Liver (tissue), 3 donors: ENCODE data around the gene TIMM13.

Experiments used
- FOXA1 ChIP-seq: IDR thresholded peaks from 2 replicates; pipeline ENCODE4 v1.6.1; 2016; ENCODE audit warnings: antibody characterized with exemption
- FOXA2 ChIP-seq: IDR thresholded peaks from 2 replicates; pipeline ENCODE4 v1.6.1; 2016; ENCODE audit warnings: antibody characterized with exemption
- GABPA ChIP-seq, 2 donors: IDR thresholded peaks in 1 of 2; conservative IDR thresholded peaks in 1 of 2; 2 replicates each; pipeline ENCODE4 v1.6.1; 2016; ENCODE audit warnings: antibody characterized with exemption in 2 of 2, mild to moderate bottlenecking in 1 of 2, moderate library complexity in 1 of 2
- HNF4G ChIP-seq: IDR thresholded peaks from 2 replicates; pipeline ENCODE4 v1.6.1; 2016; ENCODE audit warnings: antibody characterized with exemption
- JUND ChIP-seq, 2 donors: IDR thresholded peaks; 2 replicates each; pipeline ENCODE4 v1.6.1; 2016; ENCODE audit warnings: antibody characterized with exemption in 2 of 2
- RAD21 ChIP-seq, 2 donors: IDR thresholded peaks; 2 replicates each; pipeline ENCODE4 v1.6.1; 2016; ENCODE audit warnings: antibody characterized with exemption in 2 of 2, mild to moderate bottlenecking in 2 of 2
- RXRA ChIP-seq, 2 donors: IDR thresholded peaks; 2 replicates each; pipeline ENCODE4 v1.6.1; 2017 to 2018; ENCODE audit warnings: antibody characterized with exemption in 2 of 2, mild to moderate bottlenecking in 1 of 2
- SP1 ChIP-seq: IDR thresholded peaks from 2 replicates; pipeline ENCODE4 v1.6.1; 2018; ENCODE audit warnings: antibody characterized with exemption, mild to moderate bottlenecking
- TAF1 ChIP-seq: conservative IDR thresholded peaks from 2 replicates; pipeline ENCODE4 v1.6.1; 2016; ENCODE audit warnings: antibody characterized with exemption, mild to moderate bottlenecking
- YY1 ChIP-seq: IDR thresholded peaks from 2 replicates; pipeline ENCODE4 v1.6.1; 2016; ENCODE audit warnings: antibody characterized with exemption, mild to moderate bottlenecking
- TF ChIP-seq, protein P1 (sequence below): fragments of 150-350 bp; IDR thresholded peaks from 2 replicates; pipeline ENCODE4 v1.5.1; 2017; ENCODE audit warnings: improper control_type of control experiment, low read depth, low read length; ENCODE audit not compliant: missing input control
- TF ChIP-seq, protein P2 (sequence below): IDR thresholded peaks from 2 replicates; pipeline ENCODE4 v1.6.1; 2016; ENCODE audit warnings: antibody characterized with exemption, mild to moderate bottlenecking
- TF ChIP-seq, protein P3 (sequence below): IDR thresholded peaks from 2 replicates; pipeline ENCODE4 v1.6.1; 2016; ENCODE audit warnings: antibody characterized with exemption
- TF ChIP-seq, protein P4 (sequence below): IDR thresholded peaks from 2 replicates; pipeline ENCODE4 v1.6.1; 2016; ENCODE audit warnings: antibody characterized with exemption
- donor health status: healthy.
- donor health status: healthy.

DNA sequence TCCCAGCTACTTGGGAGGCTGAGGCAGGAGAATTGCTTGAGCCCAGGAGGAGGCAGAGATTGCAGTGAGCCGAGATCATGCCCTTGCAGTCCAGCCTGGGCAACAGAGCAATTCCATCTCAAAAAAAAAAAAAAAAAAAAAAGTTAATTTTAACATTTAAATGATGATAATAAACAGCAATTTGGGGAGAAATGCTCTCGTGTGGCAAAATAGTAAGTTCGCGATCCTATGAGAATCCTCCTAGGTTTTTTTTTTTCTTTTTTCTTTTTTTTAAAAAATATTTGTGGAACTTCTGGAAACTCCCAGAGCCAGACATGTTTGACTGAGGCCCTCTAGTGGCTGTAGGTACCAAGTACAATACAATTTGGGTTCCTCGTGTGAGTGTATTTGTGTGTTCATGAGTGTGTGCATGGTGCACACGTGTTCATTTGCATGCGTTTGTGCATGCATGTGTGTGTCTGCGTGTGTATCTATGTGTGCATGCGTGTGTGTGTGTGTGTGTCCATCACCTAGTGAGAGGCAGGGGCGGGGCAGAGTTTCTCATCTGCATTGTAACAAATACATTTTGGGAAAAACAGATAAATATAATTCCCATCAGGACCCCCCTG is 36.2 kb downstream of the TIMM13 start:
- TF ChIP-seq TAF1 (no peak), RAD21 (IDR thresholded peaks at IDR 0.05) (peak; percentile 79 to 84), FOXA2 (no peak), YY1 (no peak), HNF4G (no peak), SP1 (no peak), FOXA1 (no peak), RXRA (IDR thresholded peaks at IDR 0.05) (no peak), JUND (IDR thresholded peaks at IDR 0.05) (no peak), GABPA (IDR thresholded peaks at IDR 0.05 in 1 of 2, conservative IDR thresholded peaks at IDR 0.05 in 1 of 2) (no peak)
- TF ChIP-seq, protein P1, sequence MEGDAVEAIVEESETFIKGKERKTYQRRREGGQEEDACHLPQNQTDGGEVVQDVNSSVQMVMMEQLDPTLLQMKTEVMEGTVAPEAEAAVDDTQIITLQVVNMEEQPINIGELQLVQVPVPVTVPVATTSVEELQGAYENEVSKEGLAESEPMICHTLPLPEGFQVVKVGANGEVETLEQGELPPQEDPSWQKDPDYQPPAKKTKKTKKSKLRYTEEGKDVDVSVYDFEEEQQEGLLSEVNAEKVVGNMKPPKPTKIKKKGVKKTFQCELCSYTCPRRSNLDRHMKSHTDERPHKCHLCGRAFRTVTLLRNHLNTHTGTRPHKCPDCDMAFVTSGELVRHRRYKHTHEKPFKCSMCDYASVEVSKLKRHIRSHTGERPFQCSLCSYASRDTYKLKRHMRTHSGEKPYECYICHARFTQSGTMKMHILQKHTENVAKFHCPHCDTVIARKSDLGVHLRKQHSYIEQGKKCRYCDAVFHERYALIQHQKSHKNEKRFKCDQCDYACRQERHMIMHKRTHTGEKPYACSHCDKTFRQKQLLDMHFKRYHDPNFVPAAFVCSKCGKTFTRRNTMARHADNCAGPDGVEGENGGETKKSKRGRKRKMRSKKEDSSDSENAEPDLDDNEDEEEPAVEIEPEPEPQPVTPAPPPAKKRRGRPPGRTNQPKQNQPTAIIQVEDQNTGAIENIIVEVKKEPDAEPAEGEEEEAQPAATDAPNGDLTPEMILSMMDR, result peak; percentile 75
- TF ChIP-seq, protein P2, sequence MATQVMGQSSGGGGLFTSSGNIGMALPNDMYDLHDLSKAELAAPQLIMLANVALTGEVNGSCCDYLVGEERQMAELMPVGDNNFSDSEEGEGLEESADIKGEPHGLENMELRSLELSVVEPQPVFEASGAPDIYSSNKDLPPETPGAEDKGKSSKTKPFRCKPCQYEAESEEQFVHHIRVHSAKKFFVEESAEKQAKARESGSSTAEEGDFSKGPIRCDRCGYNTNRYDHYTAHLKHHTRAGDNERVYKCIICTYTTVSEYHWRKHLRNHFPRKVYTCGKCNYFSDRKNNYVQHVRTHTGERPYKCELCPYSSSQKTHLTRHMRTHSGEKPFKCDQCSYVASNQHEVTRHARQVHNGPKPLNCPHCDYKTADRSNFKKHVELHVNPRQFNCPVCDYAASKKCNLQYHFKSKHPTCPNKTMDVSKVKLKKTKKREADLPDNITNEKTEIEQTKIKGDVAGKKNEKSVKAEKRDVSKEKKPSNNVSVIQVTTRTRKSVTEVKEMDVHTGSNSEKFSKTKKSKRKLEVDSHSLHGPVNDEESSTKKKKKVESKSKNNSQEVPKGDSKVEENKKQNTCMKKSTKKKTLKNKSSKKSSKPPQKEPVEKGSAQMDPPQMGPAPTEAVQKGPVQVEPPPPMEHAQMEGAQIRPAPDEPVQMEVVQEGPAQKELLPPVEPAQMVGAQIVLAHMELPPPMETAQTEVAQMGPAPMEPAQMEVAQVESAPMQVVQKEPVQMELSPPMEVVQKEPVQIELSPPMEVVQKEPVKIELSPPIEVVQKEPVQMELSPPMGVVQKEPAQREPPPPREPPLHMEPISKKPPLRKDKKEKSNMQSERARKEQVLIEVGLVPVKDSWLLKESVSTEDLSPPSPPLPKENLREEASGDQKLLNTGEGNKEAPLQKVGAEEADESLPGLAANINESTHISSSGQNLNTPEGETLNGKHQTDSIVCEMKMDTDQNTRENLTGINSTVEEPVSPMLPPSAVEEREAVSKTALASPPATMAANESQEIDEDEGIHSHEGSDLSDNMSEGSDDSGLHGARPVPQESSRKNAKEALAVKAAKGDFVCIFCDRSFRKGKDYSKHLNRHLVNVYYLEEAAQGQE, result no peak
- TF ChIP-seq, protein P3, sequence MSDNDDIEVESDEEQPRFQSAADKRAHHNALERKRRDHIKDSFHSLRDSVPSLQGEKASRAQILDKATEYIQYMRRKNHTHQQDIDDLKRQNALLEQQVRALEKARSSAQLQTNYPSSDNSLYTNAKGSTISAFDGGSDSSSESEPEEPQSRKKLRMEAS, result no peak
- TF ChIP-seq, protein P4, sequence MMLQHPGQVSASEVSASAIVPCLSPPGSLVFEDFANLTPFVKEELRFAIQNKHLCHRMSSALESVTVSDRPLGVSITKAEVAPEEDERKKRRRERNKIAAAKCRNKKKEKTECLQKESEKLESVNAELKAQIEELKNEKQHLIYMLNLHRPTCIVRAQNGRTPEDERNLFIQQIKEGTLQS, result no peak
